Duodenal mucosa (tissue), 2 donors: ENCODE data around the gene SALL1.

Source experiments
- H3K27ac ChIP-seq: one replicate; pipeline ENCODE4 v1.7.0; 2013; ENCODE audit warnings: low read depth, low read length
- H3K27me3 ChIP-seq, 2 donors: one replicate each; pipeline ENCODE4 v1.7.0; 2013; ENCODE audit warnings: low read length in 2 of 2, control low read depth in 1 of 2; ENCODE audit not compliant: insufficient read depth in 2 of 2, control insufficient read depth in 1 of 2
- H3K36me3 ChIP-seq, 2 donors: one replicate each; pipeline ENCODE4 v1.7.0; 2013; ENCODE audit warnings: low read length in 2 of 2, control low read depth in 1 of 2; ENCODE audit not compliant: insufficient read depth in 2 of 2, control insufficient read depth in 1 of 2
- H3K4me1 ChIP-seq, 2 donors: one replicate each; pipeline ENCODE4 v1.7.0; 2013; ENCODE audit warnings: low read length in 2 of 2, control low read depth in 1 of 2; ENCODE audit not compliant: insufficient read depth in 2 of 2, control insufficient read depth in 1 of 2
- H3K4me3 ChIP-seq, 2 donors: one replicate each; pipeline ENCODE4 v1.7.0; 2013; ENCODE audit warnings: low read length in 2 of 2, low read depth in 1 of 2
- H3K9ac ChIP-seq, 2 donors: one replicate each; pipeline ENCODE4 v1.7.0; 2013; ENCODE audit warnings: low read length in 2 of 2, low read depth in 1 of 2
- H3K9me3 ChIP-seq, 2 donors: one replicate each; pipeline ENCODE4 v1.7.0; 2013; ENCODE audit warnings: low read length in 2 of 2, control low read depth in 1 of 2; ENCODE audit not compliant: control insufficient read depth in 1 of 2

SALL1 gene

GRCh38 chr16:51150888-51151320 is at the start of gene SALL1:
SALL1 (minus strand) TSS chr16:51151270; CDS start chr16:51151241, 29 bp downstream.
- H3K4me1 ChIP-seq: no peaks in the 10 kb centered on the region

GRCh38 chr16:51200793-51201192 is 49.7 kb upstream of the SALL1 start:
- H3K36me3 ChIP-seq: no peaks in the 10 kb centered on the region
- no peak overlapping the region for H3K9ac ChIP-seq
- no peak overlapping the region for H3K4me3 ChIP-seq
- H3K4me1 ChIP-seq: no peaks in the 10 kb centered on the region
- H3K9me3 ChIP-seq: peaks cover 6 to 10% of the 10 kb centered on the region in 2 donors
- no peak overlapping the region for H3K27ac ChIP-seq
- H3K27me3 ChIP-seq: no peaks in the 10 kb centered on the region

More at GRCh38 chr16:51150888-51151320, at the start of gene SALL1:
- H3K27me3 ChIP-seq: peaks cover 51 to 68% of the 10 kb centered on the region in 2 donors
- H3K9ac ChIP-seq: peak within 1 kb of the TSS in 1 of 2 donors; percentile 10
- H3K36me3 ChIP-seq: no peaks in the 10 kb centered on the region
- H3K4me3 ChIP-seq: peak within 1 kb of the TSS; percentile 32 to 35
- peak within 1 kb of the TSS; percentile 66 for H3K27ac ChIP-seq
- H3K9me3 ChIP-seq: no peaks in the 10 kb centered on the region

- Histone ChIP-seq H3K9ac (no peak overlapping the region), H3K4me1 (no peaks in the 10 kb centered on the region), H3K27ac (no peak overlapping the region), H3K9me3 (peaks cover 6 to 10% of the 10 kb centered on the region in 2 donors), H3K36me3 (no peaks in the 10 kb centered on the region), H3K27me3 (no peaks in the 10 kb centered on the region), H3K4me3 (no peak overlapping the region)
Observed at GRCh38 chr16:51197953-51198748, 47.1 kb upstream of the SALL1 start.

GRCh38 chr16:51193879-51194278 is 42.8 kb upstream of the SALL1 start:
- H3K4me1 ChIP-seq: no peaks in the 10 kb centered on the region
- H3K27ac ChIP-seq: no peak overlapping the region
- no peaks in the 10 kb centered on the region for H3K36me3 ChIP-seq
- H3K9ac ChIP-seq: no peak overlapping the region
- H3K9me3 ChIP-seq: no peaks in the 10 kb centered on the region
- no peaks in the 10 kb centered on the region for H3K27me3 ChIP-seq
- no peak overlapping the region for H3K4me3 ChIP-seq

GRCh38 chr16:51184702-51185433 is 33.8 kb upstream of the SALL1 start:
- H3K4me3 ChIP-seq: no peak overlapping the region
- no peaks in the 10 kb centered on the region for H3K4me1 ChIP-seq
- H3K9ac ChIP-seq: no peak overlapping the region
- no peaks in the 10 kb centered on the region for H3K9me3 ChIP-seq
- H3K27me3 ChIP-seq: peaks cover 0 to 4% of the 10 kb centered on the region in 2 donors
- no peaks in the 10 kb centered on the region for H3K36me3 ChIP-seq
- no peak overlapping the region for H3K27ac ChIP-seq

GRCh38 chr16:51181503-51181811 is 30.4 kb upstream of the SALL1 start:
- Histone ChIP-seq H3K4me1 (no peaks in the 10 kb centered on the region), H3K27ac (no peak overlapping the region), H3K36me3 (no peaks in the 10 kb centered on the region), H3K9ac (no peak overlapping the region), H3K9me3 (no peaks in the 10 kb centered on the region), H3K4me3 (no peak overlapping the region), H3K27me3 (peaks cover 0 to 8% of the 10 kb centered on the region in 2 donors)

DNA sequence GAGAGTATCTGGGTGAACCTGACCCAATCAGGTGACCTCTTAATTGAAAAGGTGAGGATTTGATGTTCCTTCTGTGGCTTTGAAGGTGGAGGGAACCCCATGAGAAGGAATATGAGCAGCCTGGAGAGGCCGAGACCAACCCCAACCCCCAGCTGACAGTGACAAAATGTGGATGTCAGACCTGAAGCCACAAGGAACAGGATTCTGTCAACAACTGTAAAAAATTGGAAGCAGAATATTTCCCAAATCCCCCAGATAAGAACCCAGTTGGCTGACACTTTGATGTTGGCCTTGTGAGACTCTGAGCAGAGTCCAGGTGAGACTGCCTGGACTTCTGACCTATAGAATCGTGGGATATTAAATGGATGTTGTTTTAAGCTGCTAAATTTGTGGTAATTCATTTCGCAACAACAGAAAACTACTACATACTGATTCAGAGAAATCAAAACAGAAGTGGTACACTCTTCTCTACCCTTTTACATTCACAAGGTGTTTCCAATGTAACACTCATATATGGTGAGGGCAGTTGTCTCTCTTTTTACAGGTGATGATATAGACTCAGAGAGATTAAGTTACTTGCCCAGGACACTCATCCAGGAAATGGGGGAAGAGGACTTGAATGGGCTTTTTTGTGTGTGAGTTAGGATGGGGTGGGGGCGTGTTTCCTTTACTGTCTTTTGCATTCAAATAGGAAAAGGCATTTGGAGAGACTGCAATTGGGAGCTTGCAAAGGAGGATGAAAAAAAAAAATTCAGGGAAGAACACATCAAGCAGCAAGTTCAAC is 29.8 kb upstream of the SALL1 start:
- H3K27ac ChIP-seq: no peak overlapping the region
- H3K36me3 ChIP-seq: no peaks in the 10 kb centered on the region

DNA sequence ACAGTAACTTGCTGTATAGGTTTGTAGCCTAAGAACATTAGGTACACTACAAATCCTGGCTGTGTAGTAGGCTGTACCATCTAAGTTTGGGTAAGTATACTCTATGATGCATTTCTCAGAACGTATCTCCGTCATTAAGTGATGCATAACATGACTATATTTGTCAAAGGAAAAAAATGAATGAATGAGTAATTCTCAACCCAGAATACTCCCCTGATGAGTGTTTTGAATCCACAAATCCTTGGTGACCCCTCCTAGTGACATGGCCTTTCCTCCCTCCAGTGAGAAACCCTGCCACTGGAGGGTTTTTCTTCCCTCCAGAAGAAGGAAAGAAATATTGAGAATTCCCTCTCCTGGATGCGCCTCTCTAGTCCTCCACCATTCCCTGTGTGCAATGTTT is 24.0 kb upstream of the SALL1 start:
- no peak overlapping the region for H3K4me3 ChIP-seq
- no peak overlapping the region for H3K9ac ChIP-seq
- H3K27me3 ChIP-seq: peaks cover 0 to 4% of the 10 kb centered on the region in 2 donors
- H3K4me1 ChIP-seq: no peaks in the 10 kb centered on the region
- H3K36me3 ChIP-seq: no peaks in the 10 kb centered on the region
- no peak overlapping the region for H3K27ac ChIP-seq
- no peaks in the 10 kb centered on the region for H3K9me3 ChIP-seq

More for the DNA sequence above, 29.8 kb upstream of the SALL1 start:
- H3K4me3 ChIP-seq: no peak overlapping the region
- no peaks in the 10 kb centered on the region for H3K4me1 ChIP-seq
- no peak overlapping the region for H3K9ac ChIP-seq
- no peaks in the 10 kb centered on the region for H3K9me3 ChIP-seq
- H3K27me3 ChIP-seq: peaks cover 0 to 8% of the 10 kb centered on the region in 2 donors

GRCh38 chr16:51172368-51172767 is 21.3 kb upstream of the SALL1 start:
- Histone ChIP-seq H3K27ac (no peak overlapping the region), H3K27me3 (no peaks in the 10 kb centered on the region), H3K4me3 (no peak overlapping the region), H3K9ac (no peak overlapping the region), H3K4me1 (no peaks in the 10 kb centered on the region), H3K9me3 (no peaks in the 10 kb centered on the region), H3K36me3 (no peaks in the 10 kb centered on the region)

- Histone ChIP-seq H3K9me3 (no peaks in the 10 kb centered on the region), H3K27me3 (no peaks in the 10 kb centered on the region), H3K9ac (no peak overlapping the region)
Observed at GRCh38 chr16:51168755-51169154, 17.7 kb upstream of the SALL1 start.

More at GRCh38 chr16:51168755-51169154, 17.7 kb upstream of the SALL1 start:
- no peak overlapping the region for H3K4me3 ChIP-seq
- no peaks in the 10 kb centered on the region for H3K4me1 ChIP-seq
- no peaks in the 10 kb centered on the region for H3K36me3 ChIP-seq
- H3K27ac ChIP-seq: no peak overlapping the region
